ENCODE data around the gene NUP214. TPM values are rescaled to one million over a fixed set of nuclear protein-coding genes. Genes with fewer than 3 reads are reported as not detected.
A peak's percentile ranks its signal among the peaks of the same experiment; 100 is the strongest.

Gene NUP214
- total and polyA plus RNA-seq, 9 donors, result 25.0 to 60.7 (median 46.6) TPM

- H3K27me3 ChIP-seq, result no peaks in the 10 kb centered on the region
- no peak overlapping the region for H3K4me3 ChIP-seq
- H3K4me1 ChIP-seq (ENCODE audit: insufficient read depth), result peaks cover 6% of the 10 kb centered on the region
- TF ChIP-seq POLR2A (IDR thresholded peaks at IDR 0.05), result no peak
- TF ChIP-seq, protein P1, sequence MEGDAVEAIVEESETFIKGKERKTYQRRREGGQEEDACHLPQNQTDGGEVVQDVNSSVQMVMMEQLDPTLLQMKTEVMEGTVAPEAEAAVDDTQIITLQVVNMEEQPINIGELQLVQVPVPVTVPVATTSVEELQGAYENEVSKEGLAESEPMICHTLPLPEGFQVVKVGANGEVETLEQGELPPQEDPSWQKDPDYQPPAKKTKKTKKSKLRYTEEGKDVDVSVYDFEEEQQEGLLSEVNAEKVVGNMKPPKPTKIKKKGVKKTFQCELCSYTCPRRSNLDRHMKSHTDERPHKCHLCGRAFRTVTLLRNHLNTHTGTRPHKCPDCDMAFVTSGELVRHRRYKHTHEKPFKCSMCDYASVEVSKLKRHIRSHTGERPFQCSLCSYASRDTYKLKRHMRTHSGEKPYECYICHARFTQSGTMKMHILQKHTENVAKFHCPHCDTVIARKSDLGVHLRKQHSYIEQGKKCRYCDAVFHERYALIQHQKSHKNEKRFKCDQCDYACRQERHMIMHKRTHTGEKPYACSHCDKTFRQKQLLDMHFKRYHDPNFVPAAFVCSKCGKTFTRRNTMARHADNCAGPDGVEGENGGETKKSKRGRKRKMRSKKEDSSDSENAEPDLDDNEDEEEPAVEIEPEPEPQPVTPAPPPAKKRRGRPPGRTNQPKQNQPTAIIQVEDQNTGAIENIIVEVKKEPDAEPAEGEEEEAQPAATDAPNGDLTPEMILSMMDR (IDR thresholded peaks at IDR 0.05), result no peak
- TF ChIP-seq EP300 (IDR thresholded peaks at IDR 0.05), result no peak
- DNase-seq, result no peak
- no peaks in the 10 kb centered on the region for H3K9me3 ChIP-seq
- no peaks in the 10 kb centered on the region for H3K36me3 ChIP-seq
- H3K27ac ChIP-seq, result peak overlapping the region in 1 of 2 donors; percentile 6
- 36 to 39% (median 37%) methylated on average over 7 of the region's 7 CpGs for WGBS, 3 donors
- intact Hi-C loops (cut with DNase I), result loop anchor here in 1 of 4 donors (5.0 kb wide), 1 partner anchor 1623 kb away; no protein-coding TSS in a partner anchor
Measured at GRCh38 chr9:131214286-131214856, 89.0 kb downstream of the NUP214 start.

GRCh38 chr9:131214876-131215275 lies 89.5 kb downstream of the NUP214 start:
- H3K9me3 ChIP-seq, result no peaks in the 10 kb centered on the region
- TF ChIP-seq EP300 (IDR thresholded peaks at IDR 0.05) (no peak), POLR2A (IDR thresholded peaks at IDR 0.05) (no peak)
- TF ChIP-seq, protein P1 (IDR thresholded peaks at IDR 0.05), result no peak
- H3K27ac ChIP-seq, result peak overlapping the region in 1 of 2 donors; percentile 6
- WGBS, 3 donors, result 2 to 20% (median 10%) methylated on average over 4 of the region's 4 CpGs
- no peaks in the 10 kb centered on the region for H3K27me3 ChIP-seq
- intact Hi-C loops (cut with DNase I), result loop anchor here in 1 of 4 donors (5.0 kb wide), 1 partner anchor 1622 kb away; no protein-coding TSS in a partner anchor
- no peaks in the 10 kb centered on the region for H3K36me3 ChIP-seq
- H3K4me3 ChIP-seq, result no peak overlapping the region
- peaks cover 6% of the 10 kb centered on the region for H3K4me1 ChIP-seq (ENCODE audit: insufficient read depth)
- no peak for DNase-seq

DNA sequence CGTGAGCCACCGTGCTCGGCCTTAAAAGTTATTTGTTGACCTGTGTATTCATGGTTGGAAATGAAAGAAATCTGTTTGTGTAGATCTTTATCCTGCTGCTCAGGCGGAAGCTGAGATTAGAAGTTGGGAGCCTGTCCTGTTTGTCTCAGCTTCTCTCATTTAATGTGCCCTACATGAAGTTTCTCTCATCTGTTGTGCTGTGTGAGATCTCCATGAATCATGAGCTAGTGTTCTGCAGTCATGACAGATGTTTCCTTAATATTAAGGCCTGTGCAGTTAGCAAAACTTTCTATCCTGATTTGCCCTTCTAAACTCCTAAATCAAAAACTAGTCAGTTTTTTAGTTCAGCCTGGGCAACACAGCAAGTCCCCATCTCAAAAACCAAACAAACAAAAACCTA lies 91.4 kb downstream of the NUP214 start:
- H3K27me3 ChIP-seq, result no peaks in the 10 kb centered on the region
- H3K36me3 ChIP-seq, result no peaks in the 10 kb centered on the region
- intact Hi-C loops (cut with DNase I), result no loop called here
- H3K4me3 ChIP-seq, result no peak overlapping the region
- no peaks in the 10 kb centered on the region for H3K9me3 ChIP-seq
- 87 to 91% (median 88%) methylated on average over 4 of the region's 4 CpGs for WGBS, 3 donors
- peaks cover 6% of the 10 kb centered on the region for H3K4me1 ChIP-seq (ENCODE audit: insufficient read depth)
- DNase-seq, result no peak
- no peak for TF ChIP-seq EP300 (IDR thresholded peaks at IDR 0.05)
- TF ChIP-seq, protein P1 (IDR thresholded peaks at IDR 0.05), result no peak
- no peak for TF ChIP-seq POLR2A (IDR thresholded peaks at IDR 0.05)
- no peak overlapping the region for H3K27ac ChIP-seq

GRCh38 chr9:131217331-131218031 lies 92.1 kb downstream of the NUP214 start:
- no peak for DNase-seq
- WGBS, 3 donors, result 56 to 66% (median 61%) methylated on average over 6 of the region's 6 CpGs
- Histone ChIP-seq H3K9me3 (no peaks in the 10 kb centered on the region), H3K27ac (no peak overlapping the region), H3K36me3 (no peaks in the 10 kb centered on the region), H3K27me3 (no peaks in the 10 kb centered on the region), H3K4me1 (ENCODE audit: insufficient read depth) (peaks cover 6% of the 10 kb centered on the region), H3K4me3 (no peak overlapping the region)
- intact Hi-C loops (cut with DNase I), result no loop called here
- TF ChIP-seq EP300 (IDR thresholded peaks at IDR 0.05), result no peak
- TF ChIP-seq, protein P1 (IDR thresholded peaks at IDR 0.05), result no peak
- TF ChIP-seq POLR2A (IDR thresholded peaks at IDR 0.05), result no peak
